Activated naive CD4-positive, alpha-beta T cell treated with anti-CD3 and anti-CD28 coated beads for 36 hours (primary cell): Measurements from ENCODE around the gene HAND2. TPM values are rescaled to one million over a fixed set of nuclear protein-coding genes. Genes with fewer than 3 reads are reported as not detected.

Experiments used
- CTCF ChIA-PET: fragments of 350-600 bp; sonication (Branson Sonifier 250); formaldehyde crosslinking; loops from one replicate; lab custom pipeline; 2021; ENCODE audit warnings: antibody characterized with exemption; lab: Charles Lee
- DNase-seq: peaks from one replicate; pipeline ENCODE4 v3.0.0-alpha.2; 2020
- H3K27ac Mint-ChIP-seq: one replicate; pipeline ENCODE4 v1.8.0; 2021; ENCODE audit warnings: mild to moderate bottlenecking, mixed read lengths
- H3K27me3 Mint-ChIP-seq: one replicate; pipeline ENCODE4 v1.8.0; 2021; ENCODE audit warnings: low read depth, mixed read lengths
- H3K36me3 Mint-ChIP-seq: one replicate; pipeline ENCODE4 v1.8.0; 2021; ENCODE audit warnings: low read depth, mixed read lengths
- H3K4me1 Mint-ChIP-seq: one replicate; pipeline ENCODE4 v1.8.0; 2021; ENCODE audit warnings: low read depth, mixed read lengths
- H3K4me3 Mint-ChIP-seq: one replicate; pipeline ENCODE4 v1.8.0; 2021; ENCODE audit warnings: mild to moderate bottlenecking, moderate library complexity, mixed read lengths
- H3K9me3 Mint-ChIP-seq: one replicate; pipeline ENCODE4 v1.8.0; 2021; ENCODE audit warnings: mixed read lengths
- intact Hi-C: fragments of 100-400 bp; cut with micrococcal nuclease; formaldehyde crosslinking; loops from one replicate; pipeline ENCODE4 v1.15.1; 2023
- total RNA-seq, 2 experiments: library from RNA; stranded (reverse); gene quantifications; one replicate each; pipeline ENCODE4 v1.2.3, GENCODE V29; 2021

Gene HAND2
- total RNA-seq, 2 experiments from 2014 or later = not detected

- peak; percentile 21 for DNase-seq
Observed at GRCh38 chr4:173490817-173491528, 39.1 kb downstream of the HAND2 start.

GRCh38 chr4:173490256-173490655, 39.8 kb downstream of the HAND2 start:
- Mint-ChIP-seq H3K27ac (no peak overlapping the region), H3K4me1 (peaks cover 10% of the 10 kb centered on the region), H3K4me3 (no peak overlapping the region), H3K9me3 (no peaks in the 10 kb centered on the region), H3K27me3 (peaks cover 12% of the 10 kb centered on the region), H3K36me3 (no peaks in the 10 kb centered on the region)
- intact Hi-C loops = loop anchor here (5.0 kb wide), 1 partner anchor 318 kb away; no protein-coding TSS in a partner anchor
- no peak for DNase-seq
- CTCF ChIA-PET = interaction anchor here (0.7 kb wide), 1 partner anchor 750 kb away, joined by 7 read pairs; no protein-coding TSS in a partner anchor

More at GRCh38 chr4:173490817-173491528, 39.1 kb downstream of the HAND2 start:
- no peaks in the 10 kb centered on the region for H3K9me3 Mint-ChIP-seq
- no peak overlapping the region for H3K4me3 Mint-ChIP-seq
- H3K4me1 Mint-ChIP-seq = peaks cover 10% of the 10 kb centered on the region
- intact Hi-C loops = loop anchor here (5.0 kb wide), 1 partner anchor 319 kb away; no protein-coding TSS in a partner anchor
- no peak overlapping the region for H3K27ac Mint-ChIP-seq
- CTCF ChIA-PET = interaction anchor here (0.7 kb wide), 1 partner anchor 749 kb away, joined by 7 read pairs; no protein-coding TSS in a partner anchor
- H3K36me3 Mint-ChIP-seq = no peaks in the 10 kb centered on the region
- H3K27me3 Mint-ChIP-seq = peaks cover 18% of the 10 kb centered on the region

- Mint-ChIP-seq H3K9me3 (no peaks in the 10 kb centered on the region), H3K27ac (no peak overlapping the region)
- intact Hi-C loops = no loop called here
Observed at GRCh38 chr4:173489514-173489913, 40.5 kb downstream of the HAND2 start.

GRCh38 chr4:173488656-173489055, 41.4 kb downstream of the HAND2 start:
- Mint-ChIP-seq H3K4me1 (peaks cover 4% of the 10 kb centered on the region), H3K9me3 (no peaks in the 10 kb centered on the region), H3K36me3 (no peaks in the 10 kb centered on the region), H3K27me3 (peaks cover 7% of the 10 kb centered on the region), H3K27ac (no peak overlapping the region), H3K4me3 (no peak overlapping the region)
- intact Hi-C loops = no loop called here
- DNase-seq = no peak
- CTCF ChIA-PET = no interaction called here

More at GRCh38 chr4:173489514-173489913, 40.5 kb downstream of the HAND2 start:
- DNase-seq = no peak
- CTCF ChIA-PET = no interaction called here
- Mint-ChIP-seq H3K27me3 (peaks cover 8% of the 10 kb centered on the region), H3K4me3 (no peak overlapping the region), H3K36me3 (no peaks in the 10 kb centered on the region), H3K4me1 (peaks cover 10% of the 10 kb centered on the region)

- Mint-ChIP-seq H3K27ac (no peak overlapping the region), H3K9me3 (no peaks in the 10 kb centered on the region), H3K27me3 (peaks cover 5% of the 10 kb centered on the region), H3K4me3 (no peak overlapping the region), H3K4me1 (peaks cover 4% of the 10 kb centered on the region), H3K36me3 (no peaks in the 10 kb centered on the region)
- intact Hi-C loops = no loop called here
- CTCF ChIA-PET = no interaction called here
- no peak for DNase-seq
Observed at GRCh38 chr4:173488074-173488473, 42.0 kb downstream of the HAND2 start.

- Mint-ChIP-seq H3K27me3 (no peaks in the 10 kb centered on the region), H3K36me3 (no peaks in the 10 kb centered on the region), H3K4me3 (no peak overlapping the region), H3K9me3 (no peaks in the 10 kb centered on the region), H3K4me1 (no peaks in the 10 kb centered on the region), H3K27ac (no peak overlapping the region)
- no peak for DNase-seq
- CTCF ChIA-PET = interaction anchor here (1.0 to 1.8 kb wide), 3 partner anchors 11 to 633 kb away, joined by 3 to 6 read pairs (median 3); no protein-coding TSS in a partner anchor
- intact Hi-C loops = no loop called here
Observed at GRCh38 chr4:173486714-173487392, 43.2 kb downstream of the HAND2 start.

GRCh38 chr4:173485164-173485563, 44.9 kb downstream of the HAND2 start:
- H3K27me3 Mint-ChIP-seq = no peaks in the 10 kb centered on the region
- intact Hi-C loops = no loop called here
- peak; percentile 10 for DNase-seq
- CTCF ChIA-PET = no interaction called here
- no peaks in the 10 kb centered on the region for H3K4me1 Mint-ChIP-seq
- H3K27ac Mint-ChIP-seq = no peak overlapping the region
- no peaks in the 10 kb centered on the region for H3K36me3 Mint-ChIP-seq
- H3K4me3 Mint-ChIP-seq = no peak overlapping the region
- H3K9me3 Mint-ChIP-seq = no peaks in the 10 kb centered on the region

- no peaks in the 10 kb centered on the region for H3K36me3 Mint-ChIP-seq
- no peak overlapping the region for H3K27ac Mint-ChIP-seq
- CTCF ChIA-PET = interaction anchor here (1.5 kb wide), 1 partner anchor 12 kb away, joined by 5 read pairs; no protein-coding TSS in a partner anchor
- no peaks in the 10 kb centered on the region for H3K27me3 Mint-ChIP-seq
- DNase-seq = no peak
- no peaks in the 10 kb centered on the region for H3K4me1 Mint-ChIP-seq
- no peak overlapping the region for H3K4me3 Mint-ChIP-seq
- intact Hi-C loops = no loop called here
- H3K9me3 Mint-ChIP-seq = no peaks in the 10 kb centered on the region
Observed at GRCh38 chr4:173482330-173482931, 47.6 kb downstream of the HAND2 start.

GRCh38 chr4:173478913-173479283, 51.1 kb downstream of the HAND2 start:
- Mint-ChIP-seq H3K4me3 (no peak overlapping the region), H3K36me3 (no peaks in the 10 kb centered on the region), H3K9me3 (no peaks in the 10 kb centered on the region), H3K27ac (no peak overlapping the region), H3K4me1 (no peaks in the 10 kb centered on the region), H3K27me3 (no peaks in the 10 kb centered on the region)
- intact Hi-C loops = no loop called here
- DNase-seq = no peak
- CTCF ChIA-PET = no interaction called here

GRCh38 chr4:173478201-173478912, 51.7 kb downstream of the HAND2 start:
- Mint-ChIP-seq H3K36me3 (no peaks in the 10 kb centered on the region), H3K27ac (no peak overlapping the region), H3K27me3 (no peaks in the 10 kb centered on the region), H3K9me3 (no peaks in the 10 kb centered on the region), H3K4me1 (no peaks in the 10 kb centered on the region), H3K4me3 (no peak overlapping the region)
- DNase-seq = no peak
- intact Hi-C loops = no loop called here
- CTCF ChIA-PET = interaction anchor here (0.5 to 1.2 kb wide), 4 partner anchors 16 to 178 kb away, joined by 3 read pairs; no protein-coding TSS in a partner anchor

GRCh38 chr4:173477016-173477415, 53.0 kb downstream of the HAND2 start:
- Mint-ChIP-seq H3K36me3 (no peaks in the 10 kb centered on the region), H3K4me3 (no peak overlapping the region), H3K9me3 (no peaks in the 10 kb centered on the region), H3K27me3 (peaks cover 2% of the 10 kb centered on the region), H3K4me1 (no peaks in the 10 kb centered on the region), H3K27ac (no peak overlapping the region)
- CTCF ChIA-PET = interaction anchor here (1.2 kb wide), 1 partner anchor 56 kb away, joined by 3 read pairs; no protein-coding TSS in a partner anchor
- intact Hi-C loops = no loop called here
- no peak for DNase-seq
